NCI-H128 (cell line): ENCODE results near the gene ROS1.
"Not testable (repeated sequence)": the region's sequence is repeated elsewhere in the genome, so short reads cannot be mapped to it uniquely, and the experiment has no call there.

Source experiments
- DNase-seq: peaks from one replicate; lab custom pipeline; 2025; ENCODE audit not compliant: unreplicated experiment; lab: John Stamatoyannopoulos, UW

ROS1 gene

GRCh38 chr6:117425431-117426153, at the start of gene ROS1:
Gene ROS1 (minus strand): TSS chr6:117425942. CDS start chr6:117425656, 286 bp downstream.
- DNase-seq: no peak

- no peak for DNase-seq
Observed at GRCh38 chr6:117473401-117473800, 47.7 kb upstream of the ROS1 start.

- DNase-seq: no peak
Observed at GRCh38 chr6:117472667-117473066, 46.9 kb upstream of the ROS1 start.

- DNase-seq: no peak
Observed at GRCh38 chr6:117469791-117470190, 44.0 kb upstream of the ROS1 start.

- DNase-seq: no peak
Observed at GRCh38 chr6:117469356-117469755, 43.6 kb upstream of the ROS1 start.

GRCh38 chr6:117468527-117468926, 42.8 kb upstream of the ROS1 start:
- DNase-seq: not testable (repeated sequence)

GRCh38 chr6:117467876-117468275, 42.1 kb upstream of the ROS1 start:
- no peak for DNase-seq

GRCh38 chr6:117465691-117466090, 39.9 kb upstream of the ROS1 start:
- no peak for DNase-seq

- no peak for DNase-seq
Observed at GRCh38 chr6:117464700-117465099, 39.0 kb upstream of the ROS1 start.

- no peak for DNase-seq
Observed at GRCh38 chr6:117463762-117464665, 38.3 kb upstream of the ROS1 start.

- DNase-seq: peak; percentile 48
Observed at GRCh38 chr6:117459204-117459944, 33.6 kb upstream of the ROS1 start.

GRCh38 chr6:117456998-117457397, 31.3 kb upstream of the ROS1 start:
- no peak for DNase-seq

GRCh38 chr6:117456250-117456649, 30.5 kb upstream of the ROS1 start:
- no peak for DNase-seq

- DNase-seq: no peak
Observed at GRCh38 chr6:117451671-117452070, 25.9 kb upstream of the ROS1 start.

- peak; percentile 8 for DNase-seq
Observed at GRCh38 chr6:117449549-117450439, 24.1 kb upstream of the ROS1 start.

- DNase-seq: no peak
Observed at GRCh38 chr6:117448732-117449485, 23.2 kb upstream of the ROS1 start.

- no peak for DNase-seq
Observed at GRCh38 chr6:117448011-117448410, 22.3 kb upstream of the ROS1 start.

- no peak for DNase-seq
Observed at GRCh38 chr6:117446861-117447260, 21.1 kb upstream of the ROS1 start.

GRCh38 chr6:117444600-117444999, 18.9 kb upstream of the ROS1 start:
- DNase-seq: no peak

- not testable (repeated sequence) for DNase-seq
Observed at GRCh38 chr6:117442313-117442712, 16.6 kb upstream of the ROS1 start.
